Fibroblast of villous mesenchyme (primary cell): Measurements from ENCODE around the gene NYAP2. TPM values are rescaled to one million over a fixed set of nuclear protein-coding genes. Genes with fewer than 3 reads are reported as not detected.

Experiments used
- DNase-seq: peaks from one replicate; pipeline ENCODE4 v3.0.0-alpha.2; 2010; ENCODE audit warnings: low read depth
- H3K4me3 ChIP-seq: 2 replicates; pipeline ENCODE4 v1.5.1; 2011; ENCODE audit warnings: low read depth, mild to moderate bottlenecking, low read length
- total RNA-seq: library from RNA; depleted of rRNA; stranded (reverse); fragments of >200 nt; gene quantifications from 2 replicates; pipeline ENCODE4 v1.2.3, GENCODE V29; 2012
- TF ChIP-seq, protein P1 (sequence below): IDR thresholded peaks from 2 replicates; pipeline ENCODE4 v1.5.1; 2012; ENCODE audit warnings: low read depth, mild to moderate bottlenecking, low read length; ENCODE audit not compliant: insufficient read depth

Gene NYAP2
- total RNA-seq, 1 donor, result not detected

DNA sequence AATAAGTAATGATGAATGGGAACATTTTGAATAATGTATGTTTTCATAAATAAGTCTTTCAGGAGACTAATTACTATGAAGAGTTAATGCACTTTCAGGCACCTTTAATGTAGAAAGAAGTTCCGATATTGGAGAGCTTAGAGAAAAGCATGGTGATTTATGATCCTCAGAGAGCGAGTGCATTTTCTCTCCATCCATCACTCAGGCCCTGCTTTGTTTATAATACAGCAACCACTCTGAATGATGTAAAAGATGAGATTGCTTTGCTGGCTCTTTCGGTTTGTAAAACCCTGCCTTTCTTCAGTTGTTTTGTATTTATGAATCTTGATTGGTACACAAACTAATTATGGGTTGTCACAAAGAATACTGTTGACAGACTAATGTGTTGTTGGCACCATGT, 132.0 kb downstream of the NYAP2 start:
- TF ChIP-seq, protein P1, sequence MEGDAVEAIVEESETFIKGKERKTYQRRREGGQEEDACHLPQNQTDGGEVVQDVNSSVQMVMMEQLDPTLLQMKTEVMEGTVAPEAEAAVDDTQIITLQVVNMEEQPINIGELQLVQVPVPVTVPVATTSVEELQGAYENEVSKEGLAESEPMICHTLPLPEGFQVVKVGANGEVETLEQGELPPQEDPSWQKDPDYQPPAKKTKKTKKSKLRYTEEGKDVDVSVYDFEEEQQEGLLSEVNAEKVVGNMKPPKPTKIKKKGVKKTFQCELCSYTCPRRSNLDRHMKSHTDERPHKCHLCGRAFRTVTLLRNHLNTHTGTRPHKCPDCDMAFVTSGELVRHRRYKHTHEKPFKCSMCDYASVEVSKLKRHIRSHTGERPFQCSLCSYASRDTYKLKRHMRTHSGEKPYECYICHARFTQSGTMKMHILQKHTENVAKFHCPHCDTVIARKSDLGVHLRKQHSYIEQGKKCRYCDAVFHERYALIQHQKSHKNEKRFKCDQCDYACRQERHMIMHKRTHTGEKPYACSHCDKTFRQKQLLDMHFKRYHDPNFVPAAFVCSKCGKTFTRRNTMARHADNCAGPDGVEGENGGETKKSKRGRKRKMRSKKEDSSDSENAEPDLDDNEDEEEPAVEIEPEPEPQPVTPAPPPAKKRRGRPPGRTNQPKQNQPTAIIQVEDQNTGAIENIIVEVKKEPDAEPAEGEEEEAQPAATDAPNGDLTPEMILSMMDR, result no peak
- H3K4me3 ChIP-seq, result no peak overlapping the region
- DNase-seq, result no peak

DNA sequence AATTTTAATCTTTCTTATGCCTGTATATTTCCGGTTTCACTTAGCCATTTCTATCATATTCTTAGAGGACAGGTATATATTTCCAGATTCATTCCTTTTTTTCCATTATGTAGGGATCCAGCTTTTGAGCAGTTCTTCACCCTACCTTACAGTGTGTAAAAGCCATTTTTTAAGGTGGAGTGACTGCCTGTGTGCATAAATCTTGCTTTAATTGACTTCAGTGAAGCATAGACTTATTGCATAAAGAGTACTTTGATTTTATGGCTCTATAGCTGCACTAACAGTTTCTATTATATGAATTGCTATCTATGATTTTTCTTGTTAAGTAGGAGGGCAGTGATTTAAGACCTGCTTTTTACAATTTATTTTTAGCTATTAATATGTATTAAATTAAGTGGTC, 132.6 kb downstream of the NYAP2 start:
- TF ChIP-seq, protein P1, result no peak
- DNase-seq, result no peak

DNA sequence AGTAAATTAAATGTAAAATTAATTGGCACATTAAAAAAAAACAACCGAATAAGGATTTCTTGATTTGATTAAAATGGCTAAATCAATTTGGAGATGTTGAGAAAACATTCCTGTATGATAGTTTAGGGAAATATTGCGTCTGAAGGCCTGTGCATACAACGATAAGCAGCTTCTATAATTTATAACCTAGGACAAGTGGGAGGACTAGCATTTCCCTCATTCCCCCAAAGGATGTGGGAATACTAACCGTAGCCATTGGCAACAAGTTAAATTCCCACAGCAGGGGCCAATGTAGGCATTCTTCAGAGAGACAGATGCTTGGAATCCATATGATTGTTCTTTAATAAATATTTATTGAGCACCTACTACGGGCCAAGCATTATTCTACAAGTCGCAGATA, 134.5 kb downstream of the NYAP2 start:
- DNase-seq, result no peak
- TF ChIP-seq, protein P1, result no peak
- no peak overlapping the region for H3K4me3 ChIP-seq

More for the DNA sequence above, 132.6 kb downstream of the NYAP2 start:
- H3K4me3 ChIP-seq, result no peak overlapping the region

DNA sequence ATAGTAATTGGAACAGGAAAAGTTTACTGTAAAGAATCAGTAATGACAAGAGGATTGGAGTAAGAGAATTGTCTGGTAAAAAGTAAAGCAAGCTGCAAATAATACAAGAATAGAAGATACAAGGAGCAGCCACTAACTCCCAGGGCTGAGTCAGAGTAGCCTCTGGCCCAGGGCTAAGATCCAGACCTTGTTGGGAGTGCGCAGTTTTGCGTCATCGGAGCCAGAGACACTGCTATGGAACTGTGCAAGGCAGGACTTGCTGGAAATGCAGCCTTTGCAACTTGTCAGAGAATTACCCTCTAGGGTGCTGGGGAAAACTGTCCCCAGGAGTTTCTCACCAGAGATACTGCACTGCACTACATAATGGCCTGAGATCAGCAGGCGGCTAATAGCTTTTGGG, 135.2 kb downstream of the NYAP2 start:
- TF ChIP-seq, protein P1, result no peak
- H3K4me3 ChIP-seq, result no peak overlapping the region
- DNase-seq, result peak; percentile 37

DNA sequence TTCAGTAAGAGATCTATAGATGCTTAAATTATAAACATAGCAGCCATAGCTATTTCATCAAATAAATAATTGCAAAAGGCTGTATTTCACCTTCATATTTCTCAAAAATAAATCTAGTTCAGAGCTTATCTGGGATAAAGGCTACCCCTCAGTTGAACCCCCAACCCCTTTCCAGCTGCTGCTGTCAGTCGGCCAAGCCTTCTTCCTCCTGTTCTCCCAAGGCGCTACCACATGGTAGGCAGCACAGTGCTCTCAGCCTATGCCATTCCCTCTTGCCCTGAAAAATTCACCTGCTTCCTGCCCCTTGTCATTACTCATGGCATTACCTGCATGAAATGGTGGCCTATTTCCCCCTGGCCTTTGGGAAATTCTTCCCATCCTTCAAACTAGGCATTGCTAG, 136.5 kb downstream of the NYAP2 start:
- TF ChIP-seq, protein P1, result no peak
- no peak for DNase-seq
- H3K4me3 ChIP-seq, result no peak overlapping the region

DNA sequence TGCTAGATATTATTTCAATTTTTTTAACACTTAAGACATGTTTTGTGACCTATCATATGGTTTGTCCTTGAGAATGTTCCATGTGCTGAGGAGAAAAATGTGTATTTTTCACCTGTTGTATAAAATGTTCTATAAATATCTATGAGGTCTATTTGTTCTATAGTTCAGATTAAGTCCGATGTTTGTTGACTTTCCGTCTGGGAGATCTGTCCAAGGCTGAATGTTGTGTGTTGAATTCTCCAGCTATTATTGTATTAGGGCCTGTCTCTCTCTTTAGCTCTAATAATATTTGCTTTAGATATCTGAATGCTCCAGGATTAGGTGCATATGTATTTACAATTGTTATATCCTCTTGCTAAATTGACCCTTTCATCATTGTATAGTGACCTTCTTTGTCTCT, 144.1 kb downstream of the NYAP2 start:
- no peak overlapping the region for H3K4me3 ChIP-seq
- no peak for DNase-seq
- TF ChIP-seq, protein P1, result no peak

DNA sequence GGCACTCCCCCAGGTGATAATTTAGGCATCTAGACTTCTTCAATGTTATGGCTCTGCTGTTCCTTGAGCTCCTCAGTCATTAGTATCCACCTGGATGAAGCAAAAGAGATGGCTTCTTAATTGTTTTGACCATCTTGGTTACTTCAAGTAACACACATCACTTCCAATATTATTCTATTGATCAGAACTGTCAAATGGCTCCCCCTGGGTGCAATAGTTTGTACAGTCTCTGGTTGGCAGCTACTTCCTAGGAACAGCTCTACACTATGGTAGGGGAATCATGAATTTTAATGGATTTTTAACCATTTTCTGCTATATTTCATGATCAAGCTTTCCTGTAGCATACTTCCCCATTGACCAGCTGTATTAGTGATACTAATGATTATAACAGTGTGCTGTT, 157.0 kb downstream of the NYAP2 start:
- no peak for DNase-seq
- no peak overlapping the region for H3K4me3 ChIP-seq
- TF ChIP-seq, protein P1, result no peak
